ENCODE data around the gene CAMK4.
A peak's percentile ranks its signal among the peaks of the same experiment; 100 is the strongest.

CAMK4 gene

DNA sequence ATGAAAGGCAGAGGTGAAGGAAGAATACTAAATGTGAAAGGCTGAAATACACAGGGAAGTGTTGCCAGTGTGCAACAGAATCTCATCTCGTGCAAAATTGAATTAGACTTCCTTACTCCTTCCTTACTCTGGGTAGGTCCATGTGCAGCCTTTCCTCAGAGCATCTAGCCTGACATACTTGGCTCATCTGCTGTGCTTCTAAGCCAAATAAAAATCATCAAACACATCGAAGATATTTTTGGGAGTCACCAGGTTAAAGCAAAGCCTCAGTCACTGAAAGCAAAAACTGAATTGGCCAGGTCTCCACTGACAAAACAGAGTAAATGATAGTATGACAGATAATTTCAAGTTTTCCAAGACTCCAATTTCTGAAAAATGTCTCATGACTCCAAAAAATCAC is 268.8 kb downstream of the CAMK4 start:
- DNase-seq (ENCODE audit: low spot score) = no peak

DNA sequence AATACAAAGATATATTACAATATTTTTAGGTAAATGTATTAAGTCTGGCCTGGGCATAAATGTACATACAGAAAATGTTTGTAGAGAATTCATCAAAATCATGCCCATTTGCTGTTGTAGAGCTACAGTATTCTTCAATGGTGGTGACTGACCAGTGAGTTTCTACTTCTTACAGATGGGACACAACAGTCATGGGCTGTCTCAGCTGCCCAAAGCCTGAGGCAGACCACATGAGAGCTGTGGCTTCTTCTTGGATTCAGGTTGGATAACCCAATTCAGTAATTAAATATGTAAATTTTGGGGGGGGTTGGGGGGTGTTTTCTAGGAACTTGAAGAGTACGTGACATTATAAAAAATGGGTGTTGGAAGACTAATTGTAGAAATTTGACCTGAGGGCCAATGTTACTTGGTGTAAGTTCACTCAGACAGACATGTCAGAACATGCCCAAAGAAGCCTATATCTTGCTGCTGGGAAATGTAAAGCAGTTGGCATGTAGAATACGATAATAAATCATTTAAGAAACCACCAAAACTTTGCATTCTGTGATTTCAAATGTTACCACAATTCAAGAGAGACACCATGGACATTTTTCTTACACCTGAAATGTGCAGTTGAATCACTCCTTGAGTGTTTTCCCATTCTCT is 270.3 kb downstream of the CAMK4 start:
- DNase-seq (ENCODE audit: low spot score) = no peak

GRCh38 chr5:111495159-111495558 is 271.0 kb downstream of the CAMK4 start:
- no peak for DNase-seq (ENCODE audit: low spot score)

DNA sequence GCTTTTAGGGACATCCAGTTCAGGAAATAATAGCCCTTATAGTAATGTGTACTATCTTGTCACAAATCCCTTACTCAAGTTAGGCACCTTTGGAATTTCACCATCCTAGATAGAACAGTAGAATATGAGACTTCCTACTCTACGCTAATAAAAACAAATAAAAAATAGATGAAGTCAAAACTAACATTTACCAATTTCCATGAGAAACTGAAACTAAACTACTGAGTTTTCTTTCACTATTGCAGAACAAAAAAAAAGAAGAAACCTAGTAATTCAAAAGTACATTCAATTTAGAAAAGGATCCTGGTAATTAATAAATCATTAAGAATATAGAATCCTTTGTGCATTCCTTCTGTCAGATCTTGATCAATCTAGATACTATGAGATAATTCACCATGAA is 274.2 kb downstream of the CAMK4 start:
- no peak for DNase-seq (ENCODE audit: low spot score)

DNA sequence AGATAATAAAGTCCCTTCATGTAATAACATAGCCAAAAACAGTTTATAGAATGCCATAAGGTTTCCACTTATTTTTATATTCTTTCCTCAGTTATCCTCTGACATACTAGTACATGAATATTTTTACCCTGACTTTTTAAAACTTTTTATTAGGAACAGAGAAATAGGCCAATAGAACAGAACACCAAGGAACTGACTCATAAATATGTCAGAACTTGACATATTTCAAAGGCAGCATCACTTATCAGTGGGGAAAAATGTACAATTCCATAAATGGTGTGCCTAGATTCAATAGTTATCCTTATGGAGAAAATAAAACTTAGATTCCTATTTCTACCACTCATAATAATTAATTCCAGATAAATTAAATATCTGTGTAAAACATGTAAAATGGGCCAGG is 278.8 kb downstream of the CAMK4 start:
- no peak for DNase-seq (ENCODE audit: low spot score)

DNA sequence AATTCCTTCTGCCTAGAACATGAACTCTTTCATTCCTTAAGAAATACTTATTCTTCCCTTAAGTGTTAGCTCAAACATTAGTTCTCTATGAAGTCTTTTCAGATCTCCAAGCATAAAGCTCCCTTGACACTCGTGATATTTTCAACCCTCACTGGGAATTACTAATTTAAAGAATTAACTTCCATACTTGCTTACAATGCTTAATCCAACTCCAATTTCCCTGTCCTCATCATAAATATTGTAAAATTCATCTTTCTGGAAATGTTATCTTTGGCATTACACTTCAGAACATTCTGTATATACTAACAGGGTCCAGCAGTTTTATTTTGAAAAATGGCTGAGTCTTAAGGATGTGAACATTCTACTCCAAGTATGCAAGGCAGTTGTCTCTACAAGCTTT is 280.9 kb downstream of the CAMK4 start:
- DNase-seq (ENCODE audit: low spot score) = no peak

GRCh38 chr5:111507276-111507675 is 283.1 kb downstream of the CAMK4 start:
- DNase-seq (ENCODE audit: low spot score) = no peak

DNA sequence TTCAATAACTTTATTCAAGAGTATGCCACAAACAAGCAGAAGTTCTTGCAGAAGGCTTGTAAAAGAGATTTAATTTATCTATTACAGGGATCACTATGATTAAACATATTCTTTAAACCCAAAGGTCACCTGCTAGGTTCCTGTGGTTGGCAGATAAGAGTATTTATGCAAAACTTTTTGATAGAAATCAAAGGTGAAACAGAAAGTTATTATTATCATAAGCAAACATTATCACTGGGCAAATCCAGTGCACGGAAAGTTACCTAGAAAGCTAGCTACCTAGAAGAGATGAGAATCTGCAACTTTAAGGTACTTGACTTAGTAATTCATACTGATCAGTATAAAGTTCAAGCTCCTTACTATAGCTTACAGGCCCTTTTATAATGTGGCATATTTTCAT is 284.9 kb downstream of the CAMK4 start:
- DNase-seq (ENCODE audit: low spot score) = no peak

DNA sequence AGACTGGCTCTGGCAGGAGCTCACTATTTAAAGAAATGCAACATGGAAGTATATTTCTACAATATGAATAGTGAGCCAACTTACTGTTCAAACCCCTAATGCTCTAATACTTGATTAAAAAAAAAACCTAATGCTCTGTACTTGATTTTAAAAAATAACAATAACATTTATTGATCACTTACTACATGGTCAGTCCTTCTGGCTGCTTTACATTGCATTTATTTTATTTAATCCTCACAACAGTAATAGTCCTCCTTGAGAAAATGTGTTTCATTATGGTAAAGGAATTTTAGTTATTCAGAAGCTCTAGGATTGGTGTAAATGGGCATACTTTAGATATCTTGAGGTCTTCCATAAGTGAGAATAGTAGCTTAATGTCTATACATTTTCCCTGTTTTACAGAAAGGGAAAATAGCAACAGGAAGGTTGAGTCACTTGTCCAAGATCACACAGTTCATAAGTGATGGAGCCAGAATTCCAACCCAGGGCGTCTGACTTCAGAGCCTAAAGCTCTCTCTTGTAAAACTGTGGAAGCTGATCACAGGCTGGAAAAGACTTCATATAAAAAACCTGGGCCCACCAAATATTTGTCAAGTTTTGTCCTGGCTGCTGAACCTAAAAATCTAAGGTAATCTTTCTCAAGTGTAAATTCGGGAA is 287.1 kb downstream of the CAMK4 start:
- peak; percentile 9 for DNase-seq (ENCODE audit: low spot score)

DNA sequence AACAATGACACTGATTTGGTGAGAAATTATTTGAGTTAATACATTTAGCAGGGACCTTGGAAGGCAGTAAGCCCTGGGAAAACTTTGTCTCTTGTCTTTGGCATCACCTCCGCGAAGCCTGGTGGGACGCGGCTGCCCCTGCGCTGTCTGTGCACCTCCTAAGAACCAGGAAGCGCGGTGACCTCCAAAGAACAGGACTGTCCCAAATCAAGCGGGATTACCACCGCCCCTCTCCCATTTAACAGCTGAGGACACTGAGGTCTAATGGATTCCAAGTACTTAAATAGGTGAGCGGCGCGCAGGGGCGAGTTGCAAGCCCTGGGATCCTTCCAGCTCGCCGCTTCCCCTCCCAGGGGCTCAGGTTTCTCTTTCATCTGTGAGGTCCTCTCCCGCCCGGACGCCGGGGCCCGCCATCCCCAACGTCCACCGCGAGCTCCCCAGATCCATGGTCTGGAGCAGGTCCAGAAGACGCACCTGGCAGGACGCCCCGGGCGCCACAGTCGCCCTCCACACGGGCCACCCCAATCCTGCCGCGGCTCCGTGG is 287.7 kb downstream of the CAMK4 start:
- peak; percentile 37 for DNase-seq (ENCODE audit: low spot score)

DNA sequence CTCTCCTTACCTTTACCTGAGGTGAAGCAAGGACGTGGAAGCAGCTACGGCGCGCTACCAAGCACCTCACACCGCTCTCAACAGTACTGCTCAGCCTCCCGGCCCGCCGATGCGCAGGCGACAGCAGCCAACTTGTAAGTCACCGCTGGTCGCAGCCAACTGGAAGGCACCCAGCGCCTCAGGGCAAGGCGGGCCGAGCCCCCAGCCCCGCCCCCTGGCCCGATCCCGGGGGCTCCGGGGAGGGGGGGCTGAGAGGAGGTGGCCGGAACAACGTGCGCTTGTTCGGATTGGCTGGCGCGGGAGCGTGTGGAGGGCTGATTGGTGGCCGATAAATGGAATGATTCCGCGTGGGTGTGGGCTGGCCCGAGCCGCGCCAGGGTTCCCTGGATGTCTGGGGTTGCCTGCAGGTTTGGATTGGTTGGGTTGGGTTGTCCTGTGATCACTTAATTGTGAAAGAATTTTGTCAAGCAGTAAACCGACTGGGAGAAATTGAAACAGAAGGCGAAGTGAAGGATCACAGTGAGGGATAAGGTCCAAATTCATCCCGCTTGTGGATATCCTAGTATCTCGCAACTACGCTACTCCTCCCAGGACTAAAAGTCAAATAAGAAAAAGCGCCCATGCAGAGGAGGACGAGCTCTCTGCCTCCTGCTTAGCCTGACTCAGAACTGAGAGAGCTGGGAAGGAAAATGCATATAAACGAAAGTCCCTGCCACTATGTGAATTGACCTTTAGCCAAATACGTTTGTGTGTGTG is 288.4 kb downstream of the CAMK4 start, which contains the start of gene STARD4:
TSS of gene STARD4 (minus strand) at position 161 of the 756 bp plus-strand sequence. CDS start 5,102 bp downstream, outside the sequence.
- peak; percentile 93 for DNase-seq (ENCODE audit: low spot score)

DNA sequence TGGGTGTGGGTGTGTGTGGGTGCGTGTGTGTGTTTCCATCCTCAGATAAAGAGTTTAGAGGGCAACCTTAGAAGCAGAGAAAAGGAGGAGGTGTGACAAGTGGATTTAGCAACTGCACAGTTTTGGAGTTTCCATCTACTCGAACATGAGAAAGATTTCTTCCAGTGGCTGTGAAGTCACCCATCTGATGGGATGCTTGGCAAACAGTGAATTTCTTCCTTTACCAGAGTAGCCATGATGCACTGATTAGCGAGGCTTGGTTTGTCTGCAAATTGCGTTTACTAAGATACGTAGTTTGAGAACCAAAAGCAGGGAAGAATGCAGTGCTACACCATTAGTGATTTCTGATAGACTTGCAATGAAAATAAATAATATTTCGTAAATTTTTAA is 288.9 kb downstream of the CAMK4 start:
- DNase-seq (ENCODE audit: low spot score) = no peak

DNA sequence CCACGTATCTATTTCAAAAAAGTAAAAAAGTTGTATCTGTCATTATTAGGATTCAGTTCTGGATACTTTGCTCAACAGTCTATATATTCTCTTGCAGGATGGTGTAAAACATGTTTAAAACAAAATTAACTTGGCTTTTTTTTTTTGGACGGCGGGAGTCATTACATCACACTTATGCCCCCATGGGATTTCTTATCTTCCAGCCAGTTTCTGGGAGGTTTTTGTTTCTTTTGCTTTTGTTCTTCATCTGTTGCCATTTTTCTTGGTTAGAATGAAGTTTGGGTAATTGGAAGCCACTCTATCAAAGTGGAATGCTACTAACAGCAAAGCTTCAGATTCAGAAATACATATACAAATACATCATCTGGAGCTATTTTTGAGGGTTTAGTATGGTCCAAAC is 289.9 kb downstream of the CAMK4 start:
- no peak for DNase-seq (ENCODE audit: low spot score)

DNA sequence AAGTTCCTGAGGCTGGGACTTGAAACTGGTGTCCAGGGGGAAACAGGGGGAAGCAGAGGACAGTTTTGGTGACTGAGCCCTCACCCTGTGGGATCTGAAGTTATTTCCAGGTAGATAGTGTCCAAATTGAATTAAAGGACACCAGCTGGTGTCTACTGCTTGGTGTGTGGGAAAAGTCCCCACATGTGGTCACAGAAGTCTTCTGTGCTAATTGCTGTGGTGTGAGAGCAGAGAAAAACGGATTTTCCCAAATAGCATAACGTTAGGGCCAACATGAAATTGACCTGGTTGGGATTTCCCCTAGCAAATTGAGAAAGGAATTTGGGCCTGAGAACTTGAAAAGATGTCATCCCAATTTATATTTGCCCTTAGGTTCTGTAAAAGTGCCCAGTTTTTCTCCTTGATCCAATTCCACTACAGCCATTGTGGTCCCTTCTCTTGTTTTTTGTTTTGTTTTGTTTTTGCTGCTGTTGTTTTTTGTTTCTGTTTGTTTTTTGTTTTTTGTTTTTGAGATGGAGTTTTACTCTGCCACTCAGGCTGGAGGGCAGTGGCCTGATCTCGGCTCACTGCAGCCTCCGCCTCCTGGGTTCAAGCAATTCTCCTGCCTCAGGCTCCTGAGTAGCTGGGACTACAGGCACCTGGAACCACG is 293.8 kb downstream of the CAMK4 start:
- DNase-seq (ENCODE audit: low spot score) = no peak

GRCh38 chr5:111518777-111519176 is 294.6 kb downstream of the CAMK4 start:
- no peak for DNase-seq (ENCODE audit: low spot score)

DNA sequence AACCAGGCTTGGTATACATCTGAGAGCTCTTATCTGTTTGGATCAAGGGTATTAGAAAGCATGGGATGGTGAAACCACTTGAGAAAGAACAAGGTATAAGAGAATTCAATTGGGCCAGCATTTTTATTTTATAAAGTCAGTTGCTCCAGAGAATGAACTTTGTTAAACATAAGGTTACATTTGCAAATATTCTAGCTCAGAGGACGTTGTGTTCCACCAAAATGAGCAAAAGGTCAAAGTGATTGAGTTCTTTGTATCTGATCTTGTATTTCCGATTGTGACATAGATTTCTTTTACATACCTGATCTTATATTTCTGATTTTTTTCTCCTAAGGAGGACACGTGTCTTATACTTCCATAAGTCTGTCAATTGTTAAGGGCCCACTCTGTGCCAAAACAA is 296.7 kb downstream of the CAMK4 start:
- DNase-seq (ENCODE audit: low spot score) = no peak

DNA sequence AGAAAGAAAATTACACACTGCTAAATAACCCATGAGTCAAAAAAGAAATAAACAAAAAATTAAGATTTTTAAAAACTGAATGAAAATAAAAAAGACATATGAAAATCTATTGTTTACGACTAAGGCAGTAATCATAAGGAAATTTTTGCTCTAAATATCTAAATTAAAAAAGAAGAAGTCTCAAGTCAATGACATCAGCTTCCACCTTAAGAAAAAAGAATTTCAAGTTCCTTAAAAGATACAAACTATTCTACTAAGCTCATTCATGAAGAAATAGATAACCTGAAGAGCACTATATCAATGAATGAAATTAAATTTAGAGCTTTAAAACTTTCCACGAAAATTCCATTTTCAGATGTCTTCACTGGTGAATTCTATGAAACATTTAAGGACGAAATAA is 303.9 kb downstream of the CAMK4 start:
- DNase-seq (ENCODE audit: low spot score) = no peak

DNA sequence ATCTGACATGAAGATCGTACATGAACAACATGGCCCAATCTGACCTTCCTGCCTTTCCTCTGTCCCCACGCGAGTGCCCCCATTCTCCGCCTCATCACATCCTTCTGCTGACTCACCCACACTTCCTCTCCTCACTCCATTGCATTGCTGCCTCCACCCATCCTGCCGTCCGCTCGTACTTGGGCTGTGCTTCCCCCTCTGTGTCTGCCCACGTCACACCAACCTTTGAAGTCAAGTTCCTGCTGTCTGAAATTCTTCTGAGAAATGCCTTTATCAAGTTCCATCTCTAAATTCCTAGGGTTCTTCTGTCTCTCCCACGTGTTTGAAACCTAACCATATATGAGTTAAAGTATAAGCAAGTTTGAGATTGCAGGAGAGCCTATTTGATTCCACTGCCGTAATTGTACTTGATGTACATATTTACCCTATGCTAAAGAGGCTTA is 306.1 kb downstream of the CAMK4 start:
- peak; percentile 13 for DNase-seq (ENCODE audit: low spot score)

DNA sequence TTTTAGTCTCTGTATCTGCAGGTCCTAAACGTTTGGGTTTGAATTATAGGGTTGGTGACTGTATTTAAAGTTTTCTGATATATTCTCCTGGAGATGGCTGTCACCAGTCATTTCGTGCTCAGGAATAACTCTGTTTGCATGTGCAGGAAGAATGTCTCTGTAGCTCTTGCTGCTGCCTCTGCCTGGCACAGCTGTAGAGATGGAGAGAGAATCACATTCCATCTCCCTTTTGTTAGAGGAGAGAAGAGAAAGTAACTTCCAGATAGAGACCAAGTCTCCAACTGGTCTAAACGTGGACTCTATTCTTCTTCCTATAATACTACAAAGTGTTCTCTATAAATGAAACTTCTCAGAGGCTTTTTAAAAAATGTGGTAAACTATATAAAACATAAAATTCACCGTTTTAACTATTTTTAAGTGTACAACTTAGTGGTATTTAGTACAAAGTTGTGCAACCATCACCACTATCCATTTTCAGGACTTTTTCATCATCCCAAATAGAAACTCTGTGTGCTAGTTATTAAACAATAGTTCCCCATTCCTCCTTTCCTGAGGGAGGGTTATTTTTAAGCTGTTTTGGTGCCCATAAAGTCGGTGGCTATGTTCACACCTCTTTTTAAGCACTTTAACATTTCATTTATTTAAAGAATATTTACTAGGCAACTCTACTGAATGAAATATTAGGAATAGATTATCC is 308.9 kb downstream of the CAMK4 start:
- DNase-seq (ENCODE audit: low spot score) = no peak

DNA sequence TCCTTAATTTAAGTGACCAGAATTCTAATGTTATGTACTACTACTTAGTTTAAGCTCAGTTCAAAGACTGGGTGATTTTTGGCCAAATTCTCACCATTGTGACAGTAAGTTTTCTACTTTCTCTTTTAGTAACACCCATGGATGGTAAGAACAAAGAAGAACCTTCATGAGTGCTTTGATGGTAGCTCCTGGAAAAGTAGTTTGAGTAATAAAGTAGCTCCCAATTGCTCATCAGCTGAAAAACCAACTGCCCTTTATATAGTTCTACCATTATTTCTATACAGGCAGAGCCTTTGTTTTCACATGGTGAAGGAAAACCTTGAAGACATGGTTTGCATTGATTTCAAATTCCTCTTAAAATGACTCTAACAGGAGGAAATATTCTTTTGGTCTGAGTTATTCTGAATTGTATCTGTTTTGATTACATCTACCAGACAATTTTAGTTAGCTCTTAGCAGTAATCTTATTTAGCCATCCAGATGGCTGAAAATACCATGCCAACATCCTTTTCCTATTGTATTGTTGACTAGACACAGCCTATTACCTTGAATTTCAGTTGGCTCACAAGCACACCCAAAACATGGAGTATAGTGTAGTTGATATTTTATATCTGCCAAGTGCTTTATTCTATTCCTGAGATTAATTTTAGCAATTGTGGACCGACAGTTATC is 311.8 kb downstream of the CAMK4 start:
- no peak for DNase-seq (ENCODE audit: low spot score)
